Left lung (tissue), 10 donors: ENCODE results near the gene NDUFA3. TPM values are rescaled to one million over a fixed set of nuclear protein-coding genes. Genes with fewer than 3 reads are reported as not detected.

Experiments
- ATAC-seq: fragments of 200-7000 bp; cut with Tn5 transposase; one replicate; pipeline ENCODE4 v1.9.1; 2020; ENCODE audit warnings: moderate library complexity
- DNase-seq, 4 donors: peaks; one replicate each; pipeline ENCODE4 v3.0.0-alpha.2; 2013 to 2020
- H3K27ac ChIP-seq, 2 donors: fragments of 200-600 bp; sonication (generic) in 1 of 2; one replicate each; pipeline versions ENCODE4 v1.5.0 to v1.8.0; 2020 to 2021
- H3K27me3 ChIP-seq, 2 donors: fragments of 200-600 bp; sonication (generic) in 1 of 2; one replicate each; pipeline versions ENCODE4 v1.5.0 to v1.8.0; 2020 to 2021
- H3K36me3 ChIP-seq, 2 donors: fragments of 200-600 bp; sonication (generic) in 1 of 2; one replicate each; pipeline versions ENCODE4 v1.5.0 to v1.8.0; 2020 to 2021
- H3K4me1 ChIP-seq, 2 donors: fragments of 200-600 bp; one replicate each; pipeline ENCODE4 v1.8.0; 2021
- H3K4me3 ChIP-seq, 2 donors: fragments of 200-600 bp; sonication (generic) in 1 of 2; one replicate each; pipeline versions ENCODE4 v1.5.0 to v1.8.0; 2020 to 2021; ENCODE audit warnings: mild to moderate bottlenecking in 1 of 2
- H3K9me3 ChIP-seq, 2 donors: fragments of 200-600 bp; sonication (generic) in 1 of 2; one replicate each; pipeline versions ENCODE4 v1.5.0 to v1.8.0; 2020 to 2021
- CTCF ChIP-seq, 2 donors: fragments of 200-600 bp; sonication (generic) in 1 of 2; IDR thresholded peaks; one replicate each; pipeline versions ENCODE4 v1.5.0 to v1.8.0; 2021; ENCODE audit warnings: antibody characterized with exemption in 2 of 2
- intact Hi-C, 2 donors: fragments of 100-400 bp; cut with DNase I; formaldehyde crosslinking; loops; one replicate each; pipeline versions ENCODE4 v1.11.2 to v1.14.2; 2022
- polyA plus RNA-seq, 6 donors: library from polyadenylated mRNA; unstranded; fragments of 120-200 nt; gene quantifications; one replicate each; pipeline ENCODE4 v1.2.1, GENCODE V29; 2013; ENCODE audit not compliant: insufficient read length in 6 of 6
- total RNA-seq, 2 donors: library from RNA; stranded (reverse); fragmentation: NEBNext Ultra II Directional; extraction: Animal tissue kit (Norgen Biotek cat#: 25700); gene quantifications; one replicate each; pipeline ENCODE4 v1.2.1, GENCODE V29; 2021
- donor health status: DM: no; HTN: yes; CAD: no.
- donor health status: DM: no; HTN: no; CAD: no.

Gene NDUFA3
- total and polyA plus RNA-seq, 8 donors: 60.4 to 126 (median 96.6) TPM

GRCh38 chr19:54148158-54148557 lies 45.5 kb downstream of the NDUFA3 start:
- Histone ChIP-seq H3K9me3 (no peaks in the 10 kb centered on the region), H3K4me1 (no peaks in the 10 kb centered on the region), H3K27me3 (no peaks in the 10 kb centered on the region), H3K27ac (no peak overlapping the region), H3K4me3 (no peak overlapping the region), H3K36me3 (peaks cover 11 to 100% of the 10 kb centered on the region in 2 donors)
- intact Hi-C loops: no loop called here
- DNase-seq: peak in 1 of 4 donors; percentile 82
- TF ChIP-seq CTCF (IDR thresholded peaks at IDR 0.05): no peak
- no peak for ATAC-seq

- Histone ChIP-seq H3K27ac (no peak overlapping the region), H3K27me3 (no peaks in the 10 kb centered on the region), H3K9me3 (no peaks in the 10 kb centered on the region), H3K36me3 (peaks cover 4 to 100% of the 10 kb centered on the region in 2 donors), H3K4me3 (no peak overlapping the region), H3K4me1 (no peaks in the 10 kb centered on the region)
- TF ChIP-seq CTCF (IDR thresholded peaks at IDR 0.05): no peak
- ATAC-seq (no peak), DNase-seq (no peak)
- intact Hi-C loops: no loop called here
Measured at GRCh38 chr19:54149021-54149812, 46.6 kb downstream of the NDUFA3 start.

GRCh38 chr19:54151362-54152035 lies 48.8 kb downstream of the NDUFA3 start:
- no peak overlapping the region for H3K4me3 ChIP-seq
- H3K27me3 ChIP-seq: no peaks in the 10 kb centered on the region
- H3K36me3 ChIP-seq: peaks cover 4 to 100% of the 10 kb centered on the region in 2 donors
- no peak for DNase-seq
- intact Hi-C loops: no loop called here
- no peak for TF ChIP-seq CTCF (IDR thresholded peaks at IDR 0.05)
- ATAC-seq: no peak
- no peaks in the 10 kb centered on the region for H3K4me1 ChIP-seq
- H3K27ac ChIP-seq: no peak overlapping the region
- no peaks in the 10 kb centered on the region for H3K9me3 ChIP-seq

- H3K4me1 ChIP-seq: peaks cover 0 to under 1% of the 10 kb centered on the region in 2 donors
- no peak overlapping the region for H3K27ac ChIP-seq
- intact Hi-C loops: no loop called here
- peaks cover 4 to 100% of the 10 kb centered on the region in 2 donors for H3K36me3 ChIP-seq
- ATAC-seq (no peak), DNase-seq (no peak)
- H3K4me3 ChIP-seq: no peak overlapping the region
- TF ChIP-seq CTCF (IDR thresholded peaks at IDR 0.05): no peak
- H3K27me3 ChIP-seq: no peaks in the 10 kb centered on the region
- no peaks in the 10 kb centered on the region for H3K9me3 ChIP-seq
Measured at GRCh38 chr19:54152267-54152666, 49.6 kb downstream of the NDUFA3 start.

GRCh38 chr19:54152878-54153524 lies 50.3 kb downstream of the NDUFA3 start:
- Histone ChIP-seq H3K36me3 (peaks cover 4 to 100% of the 10 kb centered on the region in 2 donors), H3K27me3 (no peaks in the 10 kb centered on the region), H3K27ac (peak overlapping the region in 1 of 2 donors; percentile 18), H3K9me3 (no peaks in the 10 kb centered on the region), H3K4me3 (no peak overlapping the region), H3K4me1 (peaks cover 2 to 7% of the 10 kb centered on the region in 2 donors)
- intact Hi-C loops: no loop called here
- no peak for TF ChIP-seq CTCF (IDR thresholded peaks at IDR 0.05)
- ATAC-seq: no peak
- no peak for DNase-seq
